ENCODE results near the gene ZFAND2A. TPM values are rescaled to one million over a fixed set of nuclear protein-coding genes. Genes with fewer than 3 reads are reported as not detected.

The ZFAND2A gene
- total and polyA plus RNA-seq, 11 donors = 5.6 to 25.6 (median 9.9) TPM

DNA sequence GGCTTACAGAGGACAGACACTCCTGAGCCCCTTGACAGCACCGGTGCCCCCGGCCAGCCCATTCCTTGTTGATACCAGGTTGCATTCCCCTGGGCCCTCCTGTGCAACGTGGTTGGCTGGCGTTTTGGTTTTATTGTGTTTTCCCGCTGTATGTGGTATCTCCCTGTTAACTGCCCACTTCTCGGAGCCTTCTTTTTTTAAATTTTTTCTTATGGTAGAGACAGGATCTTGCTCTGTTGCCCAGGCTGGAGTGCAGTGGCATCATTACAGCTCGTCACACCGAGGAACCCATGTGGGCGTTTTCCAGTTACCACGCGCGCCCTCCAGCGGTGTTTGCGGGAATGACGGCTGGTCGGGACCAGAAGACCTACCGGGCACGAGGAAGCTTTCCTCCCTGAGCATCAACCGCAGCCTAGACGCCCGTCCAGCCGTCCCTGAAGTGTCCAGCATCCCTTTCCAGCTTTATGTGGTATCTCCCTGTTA, 16.9 kb upstream of the ZFAND2A start:
- intact Hi-C loops (cut with DNase I) = loop anchor here in 7 of 10 donors (2.0 to 10.0 kb wide), 6 partner anchors 90 to 272 kb away; partner anchors contain the start of gene GPER1 (in 4 of the 7)
- H3K9me3 ChIP-seq = no peaks in the 10 kb centered on the region
- no peaks in the 10 kb centered on the region for H3K36me3 ChIP-seq
- TF ChIP-seq, protein P1, sequence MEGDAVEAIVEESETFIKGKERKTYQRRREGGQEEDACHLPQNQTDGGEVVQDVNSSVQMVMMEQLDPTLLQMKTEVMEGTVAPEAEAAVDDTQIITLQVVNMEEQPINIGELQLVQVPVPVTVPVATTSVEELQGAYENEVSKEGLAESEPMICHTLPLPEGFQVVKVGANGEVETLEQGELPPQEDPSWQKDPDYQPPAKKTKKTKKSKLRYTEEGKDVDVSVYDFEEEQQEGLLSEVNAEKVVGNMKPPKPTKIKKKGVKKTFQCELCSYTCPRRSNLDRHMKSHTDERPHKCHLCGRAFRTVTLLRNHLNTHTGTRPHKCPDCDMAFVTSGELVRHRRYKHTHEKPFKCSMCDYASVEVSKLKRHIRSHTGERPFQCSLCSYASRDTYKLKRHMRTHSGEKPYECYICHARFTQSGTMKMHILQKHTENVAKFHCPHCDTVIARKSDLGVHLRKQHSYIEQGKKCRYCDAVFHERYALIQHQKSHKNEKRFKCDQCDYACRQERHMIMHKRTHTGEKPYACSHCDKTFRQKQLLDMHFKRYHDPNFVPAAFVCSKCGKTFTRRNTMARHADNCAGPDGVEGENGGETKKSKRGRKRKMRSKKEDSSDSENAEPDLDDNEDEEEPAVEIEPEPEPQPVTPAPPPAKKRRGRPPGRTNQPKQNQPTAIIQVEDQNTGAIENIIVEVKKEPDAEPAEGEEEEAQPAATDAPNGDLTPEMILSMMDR (IDR thresholded peaks at IDR 0.05) = peak; percentile 32 to 60 (median 41)
- no peak for TF ChIP-seq POLR2A (IDR thresholded peaks at IDR 0.05)
- ATAC-seq (peak in 2 of 4 donors; percentile 28 to 52), DNase-seq (peak; percentile 41 to 83 (median 50))
- H3K27ac ChIP-seq = no peak overlapping the region
- 38 to 47% (median 46%) methylated on average over 22 of the region's 22 CpGs for WGBS, 4 donors
- no peaks in the 10 kb centered on the region for H3K27me3 ChIP-seq
- H3K4me1 ChIP-seq = peaks cover 0 to 13% (median 5%) of the 10 kb centered on the region in 12 donors
- H3K4me3 ChIP-seq = no peak overlapping the region

DNA sequence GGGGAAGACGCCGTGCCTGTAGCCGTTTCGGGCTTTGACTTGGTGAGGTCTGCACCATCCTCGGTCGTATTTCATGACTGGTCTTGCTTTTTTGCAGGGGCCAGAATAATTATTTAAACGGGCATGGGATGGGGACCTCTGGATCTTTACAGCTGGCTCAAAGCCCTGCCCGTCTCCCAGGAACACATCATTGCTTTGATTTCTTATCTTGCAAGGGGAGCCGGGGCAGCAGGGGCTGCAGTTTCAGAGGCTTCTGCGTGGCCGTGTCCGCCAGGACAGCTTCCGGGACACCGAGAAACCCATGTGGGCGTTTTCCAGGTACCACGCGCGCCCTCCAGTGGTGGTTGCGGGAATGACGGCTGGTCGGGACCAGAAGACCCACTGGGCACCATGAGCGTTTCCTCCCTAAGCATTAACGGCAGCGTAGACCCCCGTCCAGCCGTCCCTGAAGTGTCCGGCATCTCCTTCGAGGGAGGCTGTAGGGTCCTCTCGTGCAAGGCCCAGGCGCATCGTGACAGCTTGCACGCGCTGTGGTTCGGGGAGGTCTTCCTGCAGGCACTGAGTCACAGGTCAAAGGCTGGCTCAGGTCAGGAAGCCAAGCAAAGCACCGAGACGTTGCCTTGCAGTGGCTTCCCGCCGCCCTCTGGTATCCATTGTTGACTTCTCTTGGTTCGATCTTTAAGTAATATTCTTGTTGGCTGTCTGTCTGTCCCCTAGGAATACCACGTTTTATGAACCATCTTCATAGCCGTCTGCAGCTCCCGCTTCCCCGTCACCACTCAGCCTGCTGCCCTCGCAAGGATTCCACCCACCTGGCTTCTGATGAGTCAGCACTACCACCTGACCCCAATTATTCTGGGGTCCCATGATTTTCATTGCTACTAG, 16.2 kb upstream of the ZFAND2A start:
- peak in 3 of 4 donors; percentile 66 to 85 (median 85) for ATAC-seq
- no peaks in the 10 kb centered on the region for H3K9me3 ChIP-seq
- intact Hi-C loops (cut with DNase I) = loop anchor here in 7 of 10 donors (2.0 to 10.0 kb wide), 6 partner anchors 89 to 271 kb away; partner anchors contain the start of gene GPER1 (in 4 of the 7)
- H3K36me3 ChIP-seq = no peaks in the 10 kb centered on the region
- WGBS, 4 donors = 22 to 25% (median 22%) methylated on average over 39 to 44 of the region's 44 CpGs
- peak; percentile 71 to 92 (median 81) for DNase-seq
- H3K4me3 ChIP-seq = peak overlapping the region in 9 of 12 donors; percentile 7 to 39 (median 28)
- H3K27me3 ChIP-seq = no peaks in the 10 kb centered on the region
- peaks cover 0 to 13% (median 5%) of the 10 kb centered on the region in 12 donors for H3K4me1 ChIP-seq
- TF ChIP-seq, protein P1 (IDR thresholded peaks at IDR 0.05) = peak; percentile 82 to 95 (median 89)
- no peak for TF ChIP-seq POLR2A (IDR thresholded peaks at IDR 0.05)
- H3K27ac ChIP-seq = peak overlapping the region in 2 of 12 donors; percentile 33 to 47

DNA sequence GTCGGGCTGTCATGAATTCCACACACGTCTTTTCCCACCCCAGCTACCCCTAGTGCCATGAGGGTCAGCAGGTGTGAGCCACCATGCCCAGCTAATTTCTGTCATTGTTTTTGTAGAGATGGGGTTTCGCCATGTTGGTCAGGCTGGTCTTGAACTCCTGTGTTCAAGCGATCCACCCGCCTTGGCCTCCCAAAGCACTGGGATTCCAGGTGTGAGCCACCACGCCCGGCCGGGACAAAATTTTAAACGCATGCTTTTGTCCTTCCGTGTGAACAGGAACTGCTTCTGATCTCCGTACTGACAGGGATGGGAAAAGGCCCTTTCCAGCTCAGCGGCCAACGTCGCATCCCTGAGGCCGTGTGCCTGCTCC, 15.6 kb upstream of the ZFAND2A start:
- H3K36me3 ChIP-seq = no peaks in the 10 kb centered on the region
- intact Hi-C loops (cut with DNase I) = loop anchor here in 6 of 10 donors (5.0 to 10.0 kb wide), 5 partner anchors 88 to 271 kb away; partner anchors contain the start of gene GPER1 (in 4 of the 6)
- peak overlapping the region in 1 of 12 donors; percentile 47 for H3K27ac ChIP-seq
- TF ChIP-seq, protein P1 (IDR thresholded peaks at IDR 0.05) = no peak
- no peak for TF ChIP-seq POLR2A (IDR thresholded peaks at IDR 0.05)
- no peak for ATAC-seq
- peaks cover 0 to 13% (median 5%) of the 10 kb centered on the region in 12 donors for H3K4me1 ChIP-seq
- DNase-seq = no peak
- no peaks in the 10 kb centered on the region for H3K9me3 ChIP-seq
- 83 to 92% (median 87%) methylated on average over 10 to 15 of the region's 15 CpGs for WGBS, 4 donors
- no peaks in the 10 kb centered on the region for H3K27me3 ChIP-seq
- H3K4me3 ChIP-seq = peak overlapping the region in 5 of 12 donors; percentile 7 to 39 (median 35)

All from heart left ventricle (tissue), 16 donors.